HCT116 (cell line): Measurements from ENCODE around the gene CIB4. TPM values are rescaled to one million over a fixed set of nuclear protein-coding genes. Genes with fewer than 3 reads are reported as not detected.

ENCODE experiments used
- ATAC-seq: fragments of 200-7000 bp; cut with Tn5 transposase; 2 replicates; pipeline ENCODE4 v1.9.1; 2020; ENCODE audit warnings: mild to moderate bottlenecking, moderate library complexity
- BruUV-seq: library from RNA; stranded (reverse); fragments of 400-500 nt; replicated peaks from 2 replicates; lab custom pipeline; 2021; lab: Mats Ljungman, UMichigan
- CTCF ChIA-PET: fragments of 300-600 bp; sonication (Branson Sonifier 250); formaldehyde crosslinking; loops from one replicate; lab custom pipeline; 2021; ENCODE audit warnings: antibody characterized with exemption; lab: Charles Lee
- POLR2A ChIA-PET: fragments of 300-600, 350-600 bp; sonication (Branson Sonifier 250); formaldehyde crosslinking; loops from one replicate; lab custom pipeline; 2021; ENCODE audit warnings: antibody characterized with exemption; lab: Charles Lee
- RAD21 ChIA-PET, 2 experiments: fragments of 300-600 bp; sonication (Branson Sonifier 250); formaldehyde crosslinking; loops; one replicate each; lab custom pipeline; 2023; ENCODE audit warnings: low total read pairs in 2 of 2; ENCODE audit not compliant: uncharacterized antibody in 2 of 2, unreplicated experiment in 2 of 2, low non-redundant PET in 1 of 2; lab: Charles Lee
- DNase-seq: peaks from one replicate; pipeline ENCODE4 v3.0.0-alpha.2; 2010; ENCODE audit warnings: low read depth, low spot score
- H2AFZ ChIP-seq: fragments of 200-600 bp; shearing (Covaris generic), sonication (generic); 2 replicates; pipeline ENCODE4 v1.6.1; 2017; ENCODE audit warnings: low read depth, mixed run types, mixed read lengths, antibody characterized with exemption, low read length; ENCODE audit not compliant: poor library complexity, severe bottlenecking
- H3K27ac ChIP-seq: 2 replicates; pipeline ENCODE4 v1.5.1; 2012; ENCODE audit warnings: low read depth, low read length
- H3K27me3 ChIP-seq: fragments of 200-600 bp; sonication (generic); 2 replicates; pipeline ENCODE4 v1.6.1; 2016; ENCODE audit warnings: mixed run types, low read length, mixed read lengths; ENCODE audit not compliant: insufficient read depth
- H3K36me3 ChIP-seq, 2 experiments: fragments of 200-500 bp in 1 of 2; fragments of 200-600 bp in 1 of 2; sonication (Bioruptor generic) in 1 of 2; sonication (generic) in 1 of 2; 2 replicates each; pipeline versions ENCODE4 v1.5.1 to v1.6.1; 2014 to 2016; ENCODE audit warnings: low read length in 2 of 2, inconsistent platforms in 1 of 2, mixed read lengths in 1 of 2, mixed run types in 1 of 2; ENCODE audit not compliant: insufficient read depth in 2 of 2, control insufficient read depth in 1 of 2
- H3K4me1 ChIP-seq, 2 experiments: fragments of 200-600 bp in 1 of 2; sonication (generic) in 1 of 2; 2 replicates each; pipeline versions ENCODE4 v1.5.1 to v1.6.1; 2012 to 2017; ENCODE audit warnings: low read length in 2 of 2, inconsistent platforms in 1 of 2, mild to moderate bottlenecking in 1 of 2, mixed read lengths in 1 of 2, mixed run types in 1 of 2, moderate library complexity in 1 of 2; ENCODE audit not compliant: insufficient read depth in 2 of 2, control insufficient read depth in 1 of 2
- H3K4me2 ChIP-seq: fragments of 200-600 bp; sonication (generic); 2 replicates; pipeline ENCODE4 v1.6.1; 2017; ENCODE audit warnings: mixed run types, low read length, mixed read lengths
- H3K4me3 ChIP-seq, 2 experiments: fragments of 200-600 bp in 1 of 2; sonication (generic) in 1 of 2; replicated peaks in 1 of 2; 2 replicates each; pipeline ENCODE4 v1.5.1; 2011 to 2016; ENCODE audit warnings: low read length in 2 of 2, control low read depth in 1 of 2, low read depth in 1 of 2, mild to moderate bottlenecking in 1 of 2, mixed read lengths in 1 of 2, mixed run types in 1 of 2
- H3K79me2 ChIP-seq: fragments of 200-600 bp; sonication (generic); 2 replicates; pipeline ENCODE4 v1.6.1; 2017; ENCODE audit warnings: mild to moderate bottlenecking, mixed run types, low read length, moderate library complexity, mixed read lengths; ENCODE audit not compliant: insufficient read depth
- H3K9ac ChIP-seq: fragments of 200-600 bp; sonication (generic); 2 replicates; pipeline ENCODE4 v1.6.1; 2016; ENCODE audit warnings: low read length, mixed read lengths
- H3K9me2 ChIP-seq: fragments of 200-600 bp; sonication (generic), shearing (Covaris generic); 2 replicates; pipeline ENCODE4 v1.6.1; 2017; ENCODE audit warnings: mixed run types, mild to moderate bottlenecking, moderate library complexity; ENCODE audit not compliant: insufficient read depth
- H3K9me3 ChIP-seq, 2 experiments: fragments of 200-500 bp in 1 of 2; fragments of 200-600 bp in 1 of 2; sonication (Bioruptor generic) in 1 of 2; sonication (generic) in 1 of 2; 2 replicates each; pipeline ENCODE4 v1.6.1; 2014 to 2017; ENCODE audit warnings: low read length in 2 of 2, mixed read lengths in 2 of 2, inconsistent platforms in 1 of 2, low read depth in 1 of 2, mild to moderate bottlenecking in 1 of 2, mixed run types in 1 of 2, moderate library complexity in 1 of 2; ENCODE audit not compliant: control insufficient read depth in 1 of 2, insufficient read depth in 1 of 2
- H4K20me1 ChIP-seq: fragments of 200-600 bp; sonication (generic), shearing (Covaris generic); 2 replicates; pipeline ENCODE4 v1.6.1; 2017; ENCODE audit warnings: mixed run types, mild to moderate bottlenecking, moderate library complexity; ENCODE audit not compliant: insufficient read depth
- EGR1 ChIP-seq: IDR thresholded peaks from 2 replicates; pipeline ENCODE4 v1.6.1; 2012; ENCODE audit warnings: low read depth
- POLR2AphosphoS5 ChIP-seq: IDR thresholded peaks from 2 replicates; pipeline ENCODE4 v1.6.1; 2011; ENCODE audit warnings: mild to moderate bottlenecking, low read depth, low read length, moderate library complexity
- TCF7L2 ChIP-seq: IDR thresholded peaks from 2 replicates; pipeline ENCODE4 v1.7.0; 2011; ENCODE audit warnings: borderline replicate concordance, inconsistent platforms; ENCODE audit not compliant: insufficient read depth, insufficient read length; ENCODE audit errors: extremely low read depth
- ZFX ChIP-seq: fragments of 450-650 bp; IDR thresholded peaks from 2 replicates; pipeline ENCODE4 v1.6.1; 2017
- intact Hi-C: fragments of 100-400 bp; cut with micrococcal nuclease; formaldehyde crosslinking; loops from 2 replicates; pipeline ENCODE4 v1.10.0; 2022
- total RNA-seq: library from RNA; stranded (reverse); gene quantifications from one replicate; pipeline ENCODE4 v1.2.1, GENCODE V29; 2021; ENCODE audit not compliant: unreplicated experiment

Gene CIB4
- total RNA-seq, 1 experiment from 2014 or later, result not detected

- Histone ChIP-seq H4K20me1 (no peaks in the 10 kb centered on the region), H3K9me3 (no peaks in the 10 kb centered on the region), H3K36me3 (no peaks in the 10 kb centered on the region), H3K79me2 (no peaks in the 10 kb centered on the region), H3K27ac (no peak overlapping the region), H3K4me1 (peaks cover 0 to 8% of the 10 kb centered on the region in 2 experiments; a peak in 1 of 4 replicates), H3K27me3 (no peaks in the 10 kb centered on the region), H3K9me2 (no peaks in the 10 kb centered on the region)
- intact Hi-C loops, result no loop called here
- no TSS peak for BruUV-seq
- DNase-seq, result no peak
- TF ChIP-seq ZFX (no peak), TCF7L2 (no peak), EGR1 (no peak), POLR2AphosphoS5 (no peak)
- TF ChIP-seq, all 23 proteins: peak for 0
- ChIA-PET RAD21 (no interaction called here), CTCF (no interaction called here), POLR2A (no interaction called here)
- H3K4me3 ChIP-seq, result no peak overlapping the region
- no peak for ATAC-seq
- H3K9ac ChIP-seq, result no peak overlapping the region
- no peak overlapping the region for H3K4me2 ChIP-seq
- no peak overlapping the region for H2AFZ ChIP-seq
These were observed 45.0 kb upstream of the CIB4 start for GRCh38 chr2:26685989-26686839.

GRCh38 chr2:26685341-26685740, 44.2 kb upstream of the CIB4 start:
- DNase-seq, result no peak
- RAD21 ChIA-PET, result no interaction called here
- Histone ChIP-seq H4K20me1 (no peaks in the 10 kb centered on the region), H3K9me3 (no peaks in the 10 kb centered on the region), H3K36me3 (no peaks in the 10 kb centered on the region)
- no TSS peak for BruUV-seq
- TF ChIP-seq TCF7L2, result no peak
- TF ChIP-seq, all 23 proteins: peak for 0
- Histone ChIP-seq H2AFZ (no peak overlapping the region), H3K27me3 (no peaks in the 10 kb centered on the region), H3K79me2 (no peaks in the 10 kb centered on the region), H3K4me2 (no peak overlapping the region), H3K9me2 (no peaks in the 10 kb centered on the region), H3K27ac (no peak overlapping the region), H3K9ac (no peak overlapping the region), H3K4me1 (peaks cover 0 to 8% of the 10 kb centered on the region in 2 experiments; a peak in 1 of 4 replicates), H3K4me3 (no peak overlapping the region)
- no peak for ATAC-seq
- ChIA-PET POLR2A (no interaction called here), CTCF (no interaction called here)
- intact Hi-C loops, result no loop called here
